Hematopoietic multipotent progenitor cell (in vitro differentiated cells): ENCODE data around the gene DPP8. TPM values are rescaled to one million over a fixed set of nuclear protein-coding genes. Genes with fewer than 3 reads are reported as not detected.
A peak's percentile ranks its signal among the peaks of the same experiment; 100 is the strongest.
"Not testable (repeated sequence)": the region's sequence is repeated elsewhere in the genome, so short reads cannot be mapped to it uniquely, and the experiment has no call there.

ENCODE experiments used
- DNase-seq, 3 donors: peaks; one replicate each; pipeline ENCODE4 v3.0.0-alpha.2; 2011 to 2015; ENCODE audit warnings: low read depth in 2 of 3, low spot score in 2 of 3
- total RNA-seq: library from RNA; depleted of rRNA; stranded (reverse); fragments of >200 nt; gene quantifications from one replicate; pipeline ENCODE4 v1.2.3, GENCODE V29; 2012

Gene DPP8
- total RNA-seq, 1 donor = 19.9 TPM

DNA sequence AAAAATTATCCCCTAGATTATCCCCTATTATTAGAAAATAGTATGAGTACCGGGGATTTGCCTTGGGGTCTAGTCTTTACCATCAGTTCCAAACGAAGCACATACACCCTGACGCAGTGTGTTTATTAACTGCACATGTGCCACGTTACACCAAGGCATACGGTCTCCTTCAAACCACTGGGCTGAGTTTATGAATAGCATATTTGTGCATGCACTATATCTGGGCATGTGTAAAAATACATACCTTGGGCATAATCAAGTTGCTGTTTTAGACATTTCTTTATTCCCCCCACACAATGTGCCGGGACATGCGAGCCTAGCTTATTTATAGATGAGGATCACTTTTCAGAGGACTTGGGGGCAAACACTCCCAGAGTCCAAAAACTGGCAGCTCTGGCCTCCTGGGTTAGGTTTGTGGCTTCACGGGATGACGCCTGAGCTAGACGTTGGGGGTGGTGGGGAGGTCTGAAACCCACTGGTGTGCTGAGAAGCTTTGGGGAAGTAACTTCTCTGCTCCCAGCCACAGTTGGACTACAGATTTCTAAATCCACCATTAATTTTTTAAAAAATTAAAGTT is 111.0 kb downstream of the DPP8 start:
- no peak for DNase-seq

DNA sequence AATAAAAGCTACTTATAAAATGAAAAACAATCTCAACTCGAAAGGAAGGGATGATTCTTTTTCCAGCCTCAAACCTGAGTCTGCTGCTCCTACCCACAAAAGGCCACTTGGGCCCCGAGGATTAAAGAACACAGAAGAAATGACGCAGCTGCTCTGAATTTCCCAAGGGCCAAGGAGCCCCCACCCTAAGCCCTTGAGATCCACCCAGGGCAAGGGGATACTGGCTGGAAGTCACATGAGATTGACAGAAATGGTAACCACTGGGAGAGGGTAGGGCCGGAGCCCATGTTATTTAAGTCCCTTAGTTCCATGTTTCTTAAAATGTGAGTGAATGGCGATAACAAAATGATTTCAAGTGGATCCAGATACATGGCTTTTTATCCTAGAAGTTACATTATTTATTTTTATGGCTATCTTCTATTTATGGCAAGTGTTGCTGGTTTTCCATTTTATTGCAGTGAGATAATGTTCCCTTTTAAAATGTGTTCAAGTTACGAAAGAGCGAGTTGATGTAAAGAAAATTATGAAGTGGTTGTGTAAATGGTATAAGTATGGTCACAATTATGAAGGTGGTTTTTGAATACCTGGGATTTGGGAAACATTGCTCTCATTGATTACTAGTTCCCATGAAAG is 111.6 kb downstream of the DPP8 start:
- DNase-seq = no peak

DNA sequence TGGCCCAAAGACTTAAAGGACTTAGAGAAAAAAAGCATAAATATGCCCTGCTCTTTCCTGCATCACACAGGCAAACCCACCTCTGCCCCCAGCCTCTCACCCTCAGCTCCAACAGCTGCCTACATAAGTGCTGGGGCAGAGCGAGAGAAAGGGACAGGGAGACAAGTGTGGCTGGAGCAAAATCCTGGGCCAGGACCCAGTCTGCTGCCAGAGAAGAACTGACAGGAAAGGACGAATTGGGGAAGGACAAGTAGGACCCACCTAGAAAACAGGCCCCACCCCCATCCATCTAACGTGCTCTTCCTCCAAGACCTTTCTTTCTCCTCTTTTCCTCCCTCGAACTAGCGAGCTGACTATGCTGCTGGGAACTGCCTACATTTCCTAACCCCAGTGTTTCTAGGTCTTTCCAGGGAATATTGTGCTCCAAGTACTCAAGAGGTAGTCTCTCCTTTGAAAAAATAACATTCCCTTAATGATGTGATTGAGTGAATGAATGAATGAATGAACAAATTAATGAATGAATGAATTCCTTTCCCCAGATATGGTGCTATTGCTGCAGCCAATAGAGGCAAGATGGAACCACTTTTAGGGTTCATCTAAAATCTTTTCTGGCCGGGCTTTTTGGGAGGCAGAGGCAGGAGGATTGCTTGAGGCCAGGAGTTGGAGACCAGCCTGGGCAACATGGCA is 113.2 kb downstream of the DPP8 start:
- DNase-seq = no peak

DNA sequence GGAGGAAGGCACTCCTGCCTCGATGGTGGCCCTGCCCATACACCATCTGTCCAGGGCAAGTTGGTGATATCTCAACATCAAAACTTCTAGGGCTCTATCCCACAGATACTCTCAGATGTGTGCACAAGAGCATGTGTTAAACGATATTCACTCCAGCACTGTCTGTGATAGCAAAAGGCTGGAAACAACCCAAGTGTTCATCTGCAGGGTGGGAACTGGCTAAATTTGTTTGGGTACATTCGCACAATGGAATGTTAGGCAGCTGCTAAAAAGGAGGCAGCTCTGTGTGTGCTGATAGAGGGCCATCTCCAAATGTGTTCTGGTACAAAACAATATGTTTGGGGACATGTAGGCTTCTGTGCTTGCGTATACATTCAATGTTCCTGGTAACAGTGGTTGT is 114.5 kb downstream of the DPP8 start:
- no peak for DNase-seq

DNA sequence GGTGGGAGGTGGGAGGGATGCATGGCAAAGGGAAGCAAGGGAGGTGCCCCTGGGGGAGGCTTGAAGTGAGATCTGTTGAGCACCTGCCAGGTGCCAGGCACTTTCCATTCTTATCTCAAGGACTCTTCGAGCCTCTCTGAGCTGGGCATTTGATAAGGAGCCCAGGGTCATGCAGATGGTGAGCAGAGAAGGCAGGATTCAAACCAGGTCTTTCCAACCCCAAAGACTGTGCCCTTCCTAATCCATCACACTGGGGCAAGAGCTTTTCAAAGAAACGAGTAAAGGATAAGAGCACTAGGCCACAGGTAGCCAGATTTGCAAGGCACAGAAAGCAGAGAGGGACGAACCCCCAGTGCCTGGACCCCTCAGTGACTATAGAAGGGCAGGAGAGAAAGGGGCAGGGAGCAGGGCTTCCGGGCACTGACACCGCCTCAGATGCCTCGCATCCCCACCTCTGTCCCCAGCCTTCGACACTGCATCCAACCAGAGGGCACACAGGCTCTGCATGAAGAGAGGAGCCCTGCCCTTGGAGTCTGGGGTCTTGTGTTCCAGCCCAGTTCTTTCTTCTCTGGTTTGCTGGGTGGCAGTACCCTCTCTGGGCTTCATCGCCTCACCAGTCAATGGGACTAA is 115.8 kb downstream of the DPP8 start:
- DNase-seq = no peak

GRCh38 chr15:65400760-65401610 is 116.5 kb downstream of the DPP8 start:
- peak in 2 of 3 donors; percentile 77 to 87 for DNase-seq

GRCh38 chr15:65399997-65400396 is 117.5 kb downstream of the DPP8 start:
- DNase-seq = no peak

DNA sequence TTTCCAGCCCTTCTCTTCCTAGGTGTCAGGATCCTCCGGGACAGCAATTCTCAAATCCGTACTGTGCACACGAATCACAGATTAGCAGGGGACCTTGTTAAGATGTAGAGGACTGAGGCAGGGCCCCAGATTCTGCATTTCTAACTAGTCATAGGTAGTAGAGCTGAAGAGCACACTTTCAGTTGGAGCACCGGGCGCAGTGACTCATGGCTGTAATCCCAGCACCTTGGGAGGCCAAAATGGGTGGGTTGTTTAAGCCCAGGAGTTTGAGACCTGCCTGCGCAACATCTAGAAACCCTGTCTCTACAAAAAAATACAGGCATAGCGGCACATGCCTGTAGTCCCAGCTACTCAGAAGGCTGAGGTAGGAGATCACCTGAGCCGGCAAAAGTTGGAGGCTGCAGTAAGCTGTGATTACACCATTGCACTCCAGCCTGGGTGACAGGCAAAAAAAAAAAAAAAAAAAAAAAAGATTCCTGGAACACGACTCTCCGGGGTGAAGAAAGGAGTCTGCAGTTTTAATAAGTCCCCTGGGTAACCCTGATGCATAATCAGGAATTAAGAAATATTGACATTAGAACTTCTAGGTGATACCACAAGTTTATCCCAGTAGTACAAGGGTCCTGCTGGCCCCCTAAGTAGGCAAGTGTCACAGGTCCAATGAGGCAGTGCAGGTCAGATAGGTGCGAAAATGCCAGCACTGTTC is 118.3 kb downstream of the DPP8 start:
- no peak for DNase-seq

- not testable (repeated sequence) for DNase-seq
Measured at GRCh38 chr15:65398486-65398885, 119.0 kb downstream of the DPP8 start.

DNA sequence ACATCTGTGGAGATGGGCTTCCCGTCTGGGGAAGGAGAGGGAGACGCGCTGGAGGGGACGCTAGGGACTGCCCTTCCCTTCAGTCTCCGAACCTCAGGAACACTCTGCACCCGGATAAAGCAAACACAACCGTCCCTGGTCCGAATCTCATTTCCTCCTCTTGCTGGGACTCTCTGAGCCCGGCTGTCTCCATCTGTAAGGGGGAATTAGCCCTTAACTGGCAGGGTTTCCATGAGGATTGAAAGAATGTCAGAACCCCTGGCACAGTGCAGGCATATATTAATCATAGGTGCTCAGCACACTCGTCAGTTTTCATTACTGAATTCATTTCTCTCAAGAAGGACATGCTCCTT is 120.5 kb downstream of the DPP8 start:
- no peak for DNase-seq

GRCh38 chr15:65396283-65396964 is 121.1 kb downstream of the DPP8 start:
- peak in 1 of 3 donors; percentile 32 for DNase-seq

DNA sequence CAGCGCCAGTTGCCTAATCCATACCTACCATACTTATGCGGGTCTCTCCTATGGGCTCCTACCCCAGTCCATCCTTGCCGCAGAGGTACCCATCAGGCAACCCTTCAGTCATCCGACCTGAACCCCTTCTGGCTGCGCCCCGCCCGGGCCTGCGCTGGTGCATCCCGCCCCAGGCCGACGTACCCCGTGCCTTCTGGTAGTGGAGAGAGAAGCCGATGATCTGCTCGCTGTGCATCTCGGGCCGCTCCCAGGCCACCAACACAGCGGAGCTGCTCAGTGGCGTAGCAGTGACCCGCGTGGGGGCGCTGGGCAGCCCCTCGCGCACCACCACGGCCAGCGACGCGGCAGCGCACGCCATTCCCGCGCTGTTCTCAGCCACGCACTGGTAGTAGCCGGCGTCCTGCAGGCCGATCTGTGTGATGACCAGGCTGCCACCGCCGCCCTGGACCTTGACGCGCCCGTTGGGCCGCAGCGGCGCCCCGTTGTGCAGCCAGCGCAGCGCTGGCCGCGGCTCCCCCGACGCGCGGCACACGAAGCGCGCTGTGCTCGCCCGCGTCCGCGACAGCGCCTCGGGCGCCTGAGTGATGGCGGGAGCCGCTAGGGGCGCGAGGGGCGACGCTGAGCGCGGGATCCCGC is 121.8 kb downstream of the DPP8 start:
- no peak for DNase-seq

DNA sequence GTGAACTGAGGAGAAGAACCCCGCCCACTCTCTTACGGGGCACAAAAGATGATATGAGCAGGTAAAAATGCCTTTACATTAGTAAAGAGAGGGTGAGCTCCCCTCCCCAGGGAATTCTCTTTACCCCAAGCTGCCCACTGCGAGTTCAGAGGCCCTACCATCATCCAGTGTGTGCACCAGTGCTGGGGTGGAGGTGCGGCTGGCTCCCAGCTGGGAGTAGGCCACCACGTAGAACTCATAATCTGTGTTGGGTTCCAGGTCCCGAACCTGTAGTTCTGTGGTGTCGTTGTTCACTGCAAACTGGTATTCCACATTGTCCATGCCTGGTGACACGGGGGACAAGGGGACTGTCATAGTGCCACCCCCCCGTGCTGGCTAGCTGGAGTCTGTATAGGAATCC is 122.6 kb downstream of the DPP8 start:
- DNase-seq = no peak

- DNase-seq = no peak
Measured at GRCh38 chr15:65394280-65394789, 123.2 kb downstream of the DPP8 start.

DNA sequence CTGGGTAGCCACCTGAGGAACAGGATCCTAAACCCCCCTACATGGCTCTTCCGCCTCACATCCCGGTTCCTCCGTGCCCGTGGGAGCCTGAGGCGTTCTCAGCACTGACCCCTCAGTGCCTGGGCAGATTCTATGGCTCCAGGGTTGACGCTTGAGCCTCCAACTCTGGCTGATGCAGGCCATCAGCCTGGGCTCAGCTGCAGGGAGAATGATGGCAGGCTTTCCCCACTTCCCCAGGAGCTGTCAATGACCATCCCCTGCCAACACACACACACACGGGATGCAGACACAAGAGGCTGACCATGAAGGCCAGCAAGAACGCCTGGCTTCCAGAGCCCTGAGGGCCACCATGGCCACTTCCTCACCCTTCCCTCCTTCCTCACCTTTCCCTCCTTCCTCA is 123.9 kb downstream of the DPP8 start:
- no peak for DNase-seq

DNA sequence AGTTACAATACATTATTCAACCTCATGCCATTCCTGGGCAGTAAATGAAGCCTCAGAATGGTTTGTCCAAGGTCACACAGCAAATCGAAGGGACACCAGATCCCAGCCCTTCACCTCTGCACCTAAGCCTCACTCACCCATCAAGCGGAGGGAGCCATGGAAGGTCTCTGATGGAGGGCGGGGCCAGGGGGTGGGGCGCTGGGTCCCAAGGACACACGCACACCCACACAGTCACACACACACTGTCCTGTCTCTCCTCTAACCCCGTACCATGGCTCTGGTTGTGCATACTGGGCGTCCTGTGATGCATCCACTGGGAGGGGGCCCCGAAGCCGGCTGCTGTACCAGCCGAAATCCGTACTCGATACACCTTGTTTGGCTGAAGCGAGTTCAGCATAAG is 124.4 kb downstream of the DPP8 start:
- DNase-seq = no peak
